Ovary (tissue), 1 donor: ENCODE data around the gene UCK2.

Experiments used
- EP300 ChIP-seq: sonication (generic); formaldehyde crosslinking; IDR thresholded peaks from one replicate; pipeline ENCODE4 v1.6.1; 2017; ENCODE audit warnings: antibody characterized with exemption
- POLR2A ChIP-seq: fragments of 450-650 bp; IDR thresholded peaks from one replicate; pipeline ENCODE4 v1.6.1; 2017; ENCODE audit warnings: antibody characterized with exemption, mild to moderate bottlenecking, moderate library complexity

DNA sequence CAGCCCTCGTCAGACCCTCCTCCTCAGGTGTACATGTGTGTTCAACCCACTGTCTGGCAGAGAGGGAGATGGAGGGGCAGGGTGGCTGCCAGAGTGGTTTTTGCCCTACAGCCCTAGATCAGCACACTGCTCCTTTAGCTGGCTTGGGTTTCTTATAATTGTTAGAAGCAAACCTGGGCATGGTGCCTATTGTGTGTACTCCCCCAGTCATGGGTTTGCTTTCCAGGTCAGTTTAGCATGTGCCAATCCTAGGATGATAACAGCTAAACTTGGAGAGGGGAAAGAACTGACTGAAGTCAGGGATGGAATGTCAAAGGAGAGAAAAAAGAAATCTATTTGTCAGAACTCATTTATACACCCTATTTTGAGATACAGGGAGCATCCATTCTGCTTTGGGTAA is 63.3 kb downstream of the UCK2 start:
- TF ChIP-seq EP300 (no peak), POLR2A (no peak)
